ENCODE data around the gene FOXJ3. TPM values are rescaled to one million over a fixed set of nuclear protein-coding genes. Genes with fewer than 3 reads are reported as not detected.

The FOXJ3 gene
- total RNA-seq, 2 donors from 2014 or later, result 36.7 to 38.6 TPM

DNA sequence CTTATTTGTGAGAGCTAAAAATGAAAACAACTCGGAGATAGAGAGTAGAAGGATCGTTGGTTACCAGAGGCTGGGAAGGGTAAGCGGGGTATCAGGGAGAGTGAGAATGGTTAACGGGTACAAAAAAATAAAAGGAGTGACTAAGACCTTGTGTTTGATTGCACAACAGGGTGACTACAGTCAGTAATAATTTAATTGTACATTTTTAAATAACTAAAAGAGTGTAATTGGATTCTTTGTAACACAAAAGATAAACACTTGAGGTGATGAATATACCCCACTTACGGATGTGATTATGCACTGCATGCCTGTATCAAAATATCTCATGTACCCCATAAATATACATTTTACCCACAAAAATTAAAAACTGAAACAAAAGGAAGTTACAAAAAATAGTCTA is 29.4 kb downstream of the FOXJ3 start:
- Histone ChIP-seq H3K27me3 (no peaks in the 10 kb centered on the region), H3K27ac (no peak overlapping the region), H3K4me3 (no peak overlapping the region), H3K36me3 (no peaks in the 10 kb centered on the region), H3K9me3 (no peaks in the 10 kb centered on the region), H3K4me1 (no peaks in the 10 kb centered on the region)
- no peak for DNase-seq (ENCODE audit: low spot score)
- TF ChIP-seq, protein P1, sequence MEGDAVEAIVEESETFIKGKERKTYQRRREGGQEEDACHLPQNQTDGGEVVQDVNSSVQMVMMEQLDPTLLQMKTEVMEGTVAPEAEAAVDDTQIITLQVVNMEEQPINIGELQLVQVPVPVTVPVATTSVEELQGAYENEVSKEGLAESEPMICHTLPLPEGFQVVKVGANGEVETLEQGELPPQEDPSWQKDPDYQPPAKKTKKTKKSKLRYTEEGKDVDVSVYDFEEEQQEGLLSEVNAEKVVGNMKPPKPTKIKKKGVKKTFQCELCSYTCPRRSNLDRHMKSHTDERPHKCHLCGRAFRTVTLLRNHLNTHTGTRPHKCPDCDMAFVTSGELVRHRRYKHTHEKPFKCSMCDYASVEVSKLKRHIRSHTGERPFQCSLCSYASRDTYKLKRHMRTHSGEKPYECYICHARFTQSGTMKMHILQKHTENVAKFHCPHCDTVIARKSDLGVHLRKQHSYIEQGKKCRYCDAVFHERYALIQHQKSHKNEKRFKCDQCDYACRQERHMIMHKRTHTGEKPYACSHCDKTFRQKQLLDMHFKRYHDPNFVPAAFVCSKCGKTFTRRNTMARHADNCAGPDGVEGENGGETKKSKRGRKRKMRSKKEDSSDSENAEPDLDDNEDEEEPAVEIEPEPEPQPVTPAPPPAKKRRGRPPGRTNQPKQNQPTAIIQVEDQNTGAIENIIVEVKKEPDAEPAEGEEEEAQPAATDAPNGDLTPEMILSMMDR (IDR thresholded peaks at IDR 0.05), result no peak

DNA sequence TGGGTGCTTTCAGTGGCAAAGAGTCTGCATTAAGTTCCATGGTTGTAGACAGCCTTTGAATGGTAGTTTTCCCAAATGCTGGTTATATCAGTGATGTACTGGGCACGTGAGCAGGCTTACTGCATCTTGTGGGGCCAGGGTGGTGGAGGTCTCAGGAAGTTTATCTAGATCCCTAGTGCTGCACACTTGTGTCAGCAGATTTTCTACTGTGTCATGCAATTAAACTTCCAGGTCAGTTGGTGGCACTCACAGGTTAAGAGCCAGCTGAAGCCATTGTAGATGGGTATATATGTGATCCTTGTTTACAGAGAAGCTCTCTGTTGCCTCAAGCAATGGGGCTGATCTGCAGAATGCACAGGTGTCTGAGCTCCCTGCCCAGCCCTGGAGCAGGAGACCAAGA is 33.0 kb downstream of the FOXJ3 start:
- Histone ChIP-seq H3K4me3 (no peak overlapping the region), H3K36me3 (no peaks in the 10 kb centered on the region), H3K27me3 (no peaks in the 10 kb centered on the region), H3K4me1 (no peaks in the 10 kb centered on the region), H3K9me3 (no peaks in the 10 kb centered on the region), H3K27ac (no peak overlapping the region)
- TF ChIP-seq, protein P1 (IDR thresholded peaks at IDR 0.05), result no peak
- no peak for DNase-seq (ENCODE audit: low spot score)

DNA sequence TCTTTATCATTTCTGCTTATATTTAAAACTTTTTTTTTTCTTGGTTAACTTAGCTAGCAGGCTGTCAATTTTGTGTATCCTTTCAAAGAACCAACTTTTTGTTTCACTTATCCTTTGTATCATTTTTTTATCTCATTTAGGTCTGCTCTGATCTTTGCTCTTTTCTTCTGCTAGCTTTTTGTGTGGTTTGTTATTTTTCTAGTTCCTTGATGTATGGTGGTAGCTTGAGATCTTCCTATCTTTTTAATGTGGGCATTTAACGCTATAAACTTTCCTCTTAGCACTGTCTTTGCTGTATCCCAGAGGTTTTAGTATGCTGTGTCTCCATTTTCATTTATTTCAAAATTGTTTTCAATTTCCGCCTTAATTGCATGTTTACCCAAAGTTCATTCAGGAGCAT is 36.5 kb downstream of the FOXJ3 start:
- no peak for DNase-seq (ENCODE audit: low spot score)
- H3K4me3 ChIP-seq, result no peak overlapping the region
- H3K27ac ChIP-seq, result no peak overlapping the region
- H3K36me3 ChIP-seq, result no peaks in the 10 kb centered on the region
- no peaks in the 10 kb centered on the region for H3K9me3 ChIP-seq
- no peaks in the 10 kb centered on the region for H3K4me1 ChIP-seq
- H3K27me3 ChIP-seq, result no peaks in the 10 kb centered on the region
- TF ChIP-seq, protein P1 (IDR thresholded peaks at IDR 0.05), result no peak

DNA sequence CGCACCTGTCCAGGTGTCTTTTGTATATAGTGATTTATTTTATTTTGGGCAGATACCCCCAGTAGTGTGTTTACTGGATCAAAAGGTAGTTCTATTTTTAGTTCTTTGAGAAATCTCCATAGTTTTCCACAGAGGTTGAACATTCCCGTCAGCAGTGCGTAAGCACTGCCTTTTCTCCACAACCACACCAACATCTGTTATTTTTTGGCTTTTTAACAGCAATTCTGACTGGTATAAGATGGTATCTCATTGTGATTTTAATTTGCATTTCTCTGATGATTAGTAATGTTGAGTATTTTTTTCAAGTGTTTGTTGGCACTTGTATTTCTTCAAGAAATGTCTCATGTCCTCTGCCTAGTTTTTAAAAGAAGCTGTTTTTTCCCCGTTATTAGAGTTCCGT is 39.2 kb downstream of the FOXJ3 start:
- H3K4me3 ChIP-seq, result no peak overlapping the region
- no peaks in the 10 kb centered on the region for H3K9me3 ChIP-seq
- no peak overlapping the region for H3K27ac ChIP-seq
- no peaks in the 10 kb centered on the region for H3K27me3 ChIP-seq
- DNase-seq (ENCODE audit: low spot score), result no peak
- no peaks in the 10 kb centered on the region for H3K36me3 ChIP-seq
- H3K4me1 ChIP-seq, result no peaks in the 10 kb centered on the region
- TF ChIP-seq, protein P1 (IDR thresholded peaks at IDR 0.05), result no peak

DNA sequence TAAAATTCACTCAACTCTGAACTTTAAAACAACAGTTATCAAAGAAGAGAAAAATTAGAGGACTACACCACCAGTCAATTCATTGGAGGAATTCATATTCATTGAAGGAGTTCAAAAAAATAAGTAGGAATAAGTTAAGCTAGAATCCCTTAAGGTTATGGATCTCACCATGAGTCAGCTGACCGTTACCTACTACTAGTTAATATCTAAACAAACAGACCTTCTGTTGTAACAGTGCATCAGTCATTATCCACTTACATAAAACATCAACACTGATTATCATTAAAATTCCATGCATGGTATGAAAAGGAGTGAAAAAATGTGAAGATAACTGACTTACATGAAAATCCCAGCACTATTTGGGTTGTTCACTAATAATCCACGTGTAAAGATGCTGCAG is 44.9 kb downstream of the FOXJ3 start:
- TF ChIP-seq, protein P1 (IDR thresholded peaks at IDR 0.05), result no peak
- no peak for DNase-seq (ENCODE audit: low spot score)
- no peaks in the 10 kb centered on the region for H3K27me3 ChIP-seq
- H3K9me3 ChIP-seq, result no peaks in the 10 kb centered on the region
- no peaks in the 10 kb centered on the region for H3K4me1 ChIP-seq
- H3K27ac ChIP-seq, result no peak overlapping the region
- H3K4me3 ChIP-seq, result no peak overlapping the region
- no peaks in the 10 kb centered on the region for H3K36me3 ChIP-seq

DNA sequence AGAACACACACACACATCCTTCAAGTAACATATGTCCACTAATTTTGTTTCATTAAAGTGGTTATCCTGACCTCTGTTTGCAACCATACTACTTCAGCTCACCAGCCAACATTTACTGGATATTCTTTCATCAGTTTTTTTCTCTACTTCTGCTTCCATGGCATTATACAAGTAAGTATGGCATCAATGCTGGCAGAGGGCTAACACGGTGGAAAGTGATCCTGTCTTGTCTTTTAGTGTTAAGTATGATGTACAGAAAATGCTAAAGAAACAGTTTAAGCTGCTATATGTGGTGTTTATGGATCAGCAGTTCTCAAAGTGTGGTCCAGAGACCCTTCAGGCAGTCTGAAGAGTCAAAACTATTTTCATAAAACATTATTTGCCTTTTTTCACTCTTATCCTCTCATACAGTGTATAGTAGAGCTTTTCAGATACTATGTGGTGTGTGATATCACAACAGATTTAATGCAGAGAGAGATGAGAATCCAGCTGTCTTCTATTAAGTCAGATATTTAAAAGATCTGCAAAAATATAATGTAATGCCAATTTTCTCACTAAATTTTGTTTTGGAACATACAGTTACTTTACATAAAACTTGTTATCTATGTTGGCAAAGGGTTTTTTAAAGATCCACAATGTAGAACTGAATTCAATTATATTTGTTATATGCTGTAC is 46.6 kb downstream of the FOXJ3 start:
- TF ChIP-seq, protein P1 (IDR thresholded peaks at IDR 0.05), result no peak

More for the DNA sequence above, 46.6 kb downstream of the FOXJ3 start:
- Histone ChIP-seq H3K4me1 (no peaks in the 10 kb centered on the region), H3K36me3 (no peaks in the 10 kb centered on the region), H3K9me3 (no peaks in the 10 kb centered on the region), H3K27ac (no peak overlapping the region), H3K4me3 (no peak overlapping the region), H3K27me3 (no peaks in the 10 kb centered on the region)
- no peak for DNase-seq (ENCODE audit: low spot score)
